WI38 (cell line): ENCODE measurements around the gene ELF2.
"Not testable (repeated sequence)": the region's sequence is repeated elsewhere in the genome, so short reads cannot be mapped to it uniquely, and the experiment has no call there.

ENCODE experiments used
- H3K4me3 ChIP-seq: 2 replicates; pipeline ENCODE4 v1.5.1; 2011; ENCODE audit warnings: low read depth, mild to moderate bottlenecking, control low read depth, low read length
- CTCF ChIP-seq: IDR thresholded peaks from 2 replicates; pipeline ENCODE4 v1.5.1; 2012; ENCODE audit warnings: low read depth, mild to moderate bottlenecking, control low read depth, low read length

ELF2 gene

GRCh38 chr4:139177049-139177868 lies at the start of gene ELF2:
TSS of gene ELF2 (minus strand) at chr4:139177218. CDS start at chr4:139137701, 39,517 bp downstream.
- TF ChIP-seq CTCF: no peak
- peak within 1 kb of the TSS; percentile 77 for H3K4me3 ChIP-seq

- no peak for TF ChIP-seq CTCF
- no peak overlapping the region for H3K4me3 ChIP-seq
These were observed 46.8 kb upstream of the ELF2 start for GRCh38 chr4:139223682-139224317.

- TF ChIP-seq CTCF: no peak
- no peak overlapping the region for H3K4me3 ChIP-seq
These were observed 45.2 kb upstream of the ELF2 start for GRCh38 chr4:139222215-139222614.

GRCh38 chr4:139221687-139222086 lies 44.7 kb upstream of the ELF2 start:
- TF ChIP-seq CTCF: no peak
- no peak overlapping the region for H3K4me3 ChIP-seq

GRCh38 chr4:139219450-139220055 lies 42.5 kb upstream of the ELF2 start:
- TF ChIP-seq CTCF: no peak
- H3K4me3 ChIP-seq: no peak overlapping the region

- H3K4me3 ChIP-seq: no peak overlapping the region
- TF ChIP-seq CTCF: no peak
These were observed 37.1 kb upstream of the ELF2 start for GRCh38 chr4:139214039-139214534.

- H3K4me3 ChIP-seq: not testable (repeated sequence)
These were observed 36.6 kb upstream of the ELF2 start for GRCh38 chr4:139213633-139214032.
